HepG2 (cell line): Measurements from ENCODE around the gene GAL3ST3.

Experiments used
- BHLHE40 ChIP-seq: IDR thresholded peaks from 2 replicates; pipeline ENCODE4 v1.6.1; 2011; ENCODE audit warnings: low read length, improper control_type of control experiment
- CHD2 ChIP-seq: IDR thresholded peaks from 2 replicates; pipeline ENCODE4 v1.6.1; 2011; ENCODE audit warnings: low read depth, low read length, improper control_type of control experiment
- EHMT2 ChIP-seq: fragments of 200-600 bp; sonication (generic); IDR thresholded peaks from 2 replicates; pipeline ENCODE4 v1.7.0; 2017; ENCODE audit warnings: antibody characterized with exemption, low read depth, low read length, borderline replicate concordance
- ESRRA ChIP-seq: sonication (generic); formaldehyde crosslinking; IDR thresholded peaks from 2 replicates; pipeline ENCODE4 v1.5.1; 2020; ENCODE audit warnings: mild to moderate bottlenecking, low read depth, missing genetic modification reagents
- EZH2 ChIP-seq: conservative IDR thresholded peaks from 2 replicates; pipeline ENCODE4 v1.6.1; 2012; ENCODE audit warnings: mild to moderate bottlenecking, low read depth, low read length, moderate library complexity
- HCFC1 ChIP-seq: fragments of 150-350 bp; IDR thresholded peaks from 2 replicates; pipeline ENCODE4 v1.6.1; 2014; ENCODE audit warnings: low read depth, low read length
- JUNB ChIP-seq: sonication (generic); formaldehyde crosslinking; IDR thresholded peaks from 2 replicates; pipeline ENCODE4 v1.8.0; 2022; ENCODE audit warnings: missing genetic modification reagents, mild to moderate bottlenecking, borderline replicate concordance
- MYC ChIP-seq: sonication (generic); formaldehyde crosslinking; IDR thresholded peaks from 2 replicates; pipeline ENCODE4 v1.9.0; 2021; ENCODE audit warnings: missing genetic modification reagents, borderline replicate concordance
- POLR2A ChIP-seq, 2 experiments: IDR thresholded peaks; 2 replicates each; pipeline ENCODE4 v1.6.1; 2011; ENCODE audit warnings: low read depth in 2 of 2, low read length in 2 of 2, mild to moderate bottlenecking in 1 of 2, moderate library complexity in 1 of 2; ENCODE audit not compliant: insufficient read depth in 1 of 2
- SNRNP70 ChIP-seq: fragments of 200-400 bp; formaldehyde crosslinking; IDR thresholded peaks from 2 replicates; pipeline ENCODE4 v1.6.1; 2017; ENCODE audit warnings: mild to moderate bottlenecking, low read depth, low read length, moderate library complexity
- ZNF441 ChIP-seq: sonication (generic); formaldehyde crosslinking; IDR thresholded peaks from 2 replicates; pipeline ENCODE4 v1.7.0; 2021; ENCODE audit warnings: missing genetic modification reagents, borderline replicate concordance
- ZNF776 ChIP-seq: sonication (generic); formaldehyde crosslinking; IDR thresholded peaks from 2 replicates; pipeline ENCODE4 v1.4.0; 2020; ENCODE audit warnings: mild to moderate bottlenecking, missing genetic modification reagents
- TF ChIP-seq, protein P1 (sequence below): sonication (generic); formaldehyde crosslinking; IDR thresholded peaks from 2 replicates; pipeline ENCODE4 v1.5.0; 2020; ENCODE audit warnings: mild to moderate bottlenecking, missing genetic modification reagents, moderate library complexity
- TF ChIP-seq, protein P2 (sequence below): IDR thresholded peaks from 2 replicates; pipeline ENCODE4 v1.6.1; 2016

DNA sequence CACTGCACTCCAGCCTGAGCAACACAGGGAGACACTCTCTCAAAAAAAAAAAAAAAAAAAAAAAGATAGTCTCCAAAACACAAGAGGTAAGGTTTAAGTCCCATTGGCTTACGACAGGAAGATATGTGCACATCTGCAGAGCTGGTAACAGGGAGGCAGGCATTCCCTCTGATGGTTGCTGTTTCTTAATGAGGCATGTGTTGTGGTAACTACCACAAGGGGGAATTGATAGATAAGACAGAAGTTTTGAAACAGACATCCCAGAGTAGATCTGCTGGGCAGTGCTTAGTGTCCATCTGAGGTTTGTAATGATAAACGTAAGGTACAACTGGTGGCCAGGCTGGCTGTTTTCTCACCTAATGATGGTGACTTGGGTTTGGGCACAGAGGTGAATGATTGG lies 51.7 kb downstream of the GAL3ST3 start:
- TF ChIP-seq SNRNP70 (no peak), POLR2A (IDR thresholded peaks at IDR 0.05; ENCODE audit: insufficient read depth in 1 of 2, low read depth in 2 of 2, low read length in 2 of 2) (no peak), ZNF776 (CRISPR knock-in tag) (no peak), CHD2 (no peak), BHLHE40 (no peak), ESRRA (no peak), EZH2 (no peak), MYC (CRISPR knock-in tag) (no peak), EHMT2 (no peak), ZNF441 (CRISPR knock-in tag) (no peak), HCFC1 (no peak), JUNB (CRISPR knock-in tag) (no peak)
- TF ChIP-seq, protein P1, sequence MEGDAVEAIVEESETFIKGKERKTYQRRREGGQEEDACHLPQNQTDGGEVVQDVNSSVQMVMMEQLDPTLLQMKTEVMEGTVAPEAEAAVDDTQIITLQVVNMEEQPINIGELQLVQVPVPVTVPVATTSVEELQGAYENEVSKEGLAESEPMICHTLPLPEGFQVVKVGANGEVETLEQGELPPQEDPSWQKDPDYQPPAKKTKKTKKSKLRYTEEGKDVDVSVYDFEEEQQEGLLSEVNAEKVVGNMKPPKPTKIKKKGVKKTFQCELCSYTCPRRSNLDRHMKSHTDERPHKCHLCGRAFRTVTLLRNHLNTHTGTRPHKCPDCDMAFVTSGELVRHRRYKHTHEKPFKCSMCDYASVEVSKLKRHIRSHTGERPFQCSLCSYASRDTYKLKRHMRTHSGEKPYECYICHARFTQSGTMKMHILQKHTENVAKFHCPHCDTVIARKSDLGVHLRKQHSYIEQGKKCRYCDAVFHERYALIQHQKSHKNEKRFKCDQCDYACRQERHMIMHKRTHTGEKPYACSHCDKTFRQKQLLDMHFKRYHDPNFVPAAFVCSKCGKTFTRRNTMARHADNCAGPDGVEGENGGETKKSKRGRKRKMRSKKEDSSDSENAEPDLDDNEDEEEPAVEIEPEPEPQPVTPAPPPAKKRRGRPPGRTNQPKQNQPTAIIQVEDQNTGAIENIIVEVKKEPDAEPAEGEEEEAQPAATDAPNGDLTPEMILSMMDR (CRISPR knock-in tag), result no peak
- TF ChIP-seq, protein P2, sequence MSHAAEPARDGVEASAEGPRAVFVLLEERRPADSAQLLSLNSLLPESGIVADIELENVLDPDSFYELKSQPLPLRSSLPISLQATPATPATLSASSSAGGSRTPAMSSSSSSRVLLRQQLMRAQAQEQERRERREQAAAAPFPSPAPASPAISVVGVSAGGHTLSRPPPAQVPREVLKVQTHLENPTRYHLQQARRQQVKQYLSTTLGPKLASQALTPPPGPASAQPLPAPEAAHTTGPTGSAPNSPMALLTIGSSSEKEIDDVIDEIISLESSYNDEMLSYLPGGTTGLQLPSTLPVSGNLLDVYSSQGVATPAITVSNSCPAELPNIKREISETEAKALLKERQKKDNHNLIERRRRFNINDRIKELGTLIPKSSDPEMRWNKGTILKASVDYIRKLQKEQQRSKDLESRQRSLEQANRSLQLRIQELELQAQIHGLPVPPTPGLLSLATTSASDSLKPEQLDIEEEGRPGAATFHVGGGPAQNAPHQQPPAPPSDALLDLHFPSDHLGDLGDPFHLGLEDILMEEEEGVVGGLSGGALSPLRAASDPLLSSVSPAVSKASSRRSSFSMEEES (CRISPR knock-in tag), result no peak
